ENCODE results near the gene MSANTD1.

MSANTD1 gene

DNA sequence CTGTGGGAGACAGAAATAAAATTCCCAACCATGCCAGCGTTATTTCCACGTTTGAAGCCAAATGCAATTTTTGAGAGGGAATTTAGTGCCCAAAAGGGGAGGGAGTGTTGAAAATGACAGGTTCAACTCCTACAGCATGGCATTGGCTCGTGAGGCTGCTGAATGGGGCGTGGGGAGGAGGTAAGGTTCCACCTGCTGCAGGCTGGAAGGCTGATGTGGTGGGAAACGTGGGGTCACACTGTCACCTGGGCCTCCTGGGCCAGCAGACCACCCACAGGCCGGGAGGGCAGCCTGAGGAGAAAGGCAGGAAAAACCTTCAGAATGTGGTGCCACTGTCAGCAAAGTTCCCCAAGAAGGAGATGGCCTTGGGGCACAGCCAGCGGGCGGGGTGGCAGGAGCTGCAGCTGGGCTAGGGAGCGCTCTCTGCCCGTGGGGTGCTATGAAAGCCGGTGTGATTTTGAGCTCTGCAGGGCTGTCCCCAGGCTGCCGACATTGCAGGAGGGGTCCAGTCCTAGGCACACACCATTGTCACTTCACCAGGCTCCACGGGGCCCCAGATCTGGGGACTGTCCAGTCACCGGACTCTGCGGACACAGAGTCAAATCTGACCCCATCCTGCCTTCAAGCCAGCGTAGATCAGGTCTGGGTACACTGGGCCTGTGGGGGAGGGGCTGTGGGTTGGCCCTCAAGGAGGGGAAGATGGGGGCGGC lies 19.6 kb downstream of the MSANTD1 start:
- Histone ChIP-seq H3K36me3 (ENCODE audit: control insufficient read depth, low read length) (no peaks in the 10 kb centered on the region), H3K27me3 (ENCODE audit: control insufficient read depth, low read length) (no peaks in the 10 kb centered on the region), H4K20me1 (ENCODE audit: control insufficient read depth, insufficient read depth, low read depth, low read length) (no peaks in the 10 kb centered on the region), H3K4me3 (ENCODE audit: low read length) (no peak overlapping the region), H3F3A (ENCODE audit: control insufficient read depth, insufficient read depth) (no peaks in the 10 kb centered on the region), H3K27ac (ENCODE audit: low read depth, low read length) (no peak overlapping the region), H3K9me3 (ENCODE audit: control insufficient read depth, insufficient read depth, low read length) (no peaks in the 10 kb centered on the region), H3K4me2 (ENCODE audit: low read length) (no peak overlapping the region), H3K79me2 (ENCODE audit: control insufficient read depth, low read length) (no peaks in the 10 kb centered on the region), H3K9me2 (replicated peaks; ENCODE audit: control insufficient read depth, low read length) (no peaks in the 10 kb centered on the region), H3K4me1 (ENCODE audit: control insufficient read depth, low read length) (peaks cover 16% of the 10 kb centered on the region)
- TF ChIP-seq CTCF (IDR thresholded peaks at IDR 0.05; ENCODE audit: low read depth, low read length, poor library complexity, severe bottlenecking) = no peak
- no peak for TF ChIP-seq EZH2phosphoT487 (IDR thresholded peaks at IDR 0.05; ENCODE audit: borderline replicate concordance, low read length)

GRCh38 chr4:3269105-3269927 lies 20.4 kb downstream of the MSANTD1 start:
- Histone ChIP-seq H3K9me3 (ENCODE audit: control insufficient read depth, insufficient read depth, low read length) (no peaks in the 10 kb centered on the region), H3K4me2 (ENCODE audit: low read length) (no peak overlapping the region), H3K79me2 (ENCODE audit: control insufficient read depth, low read length) (no peaks in the 10 kb centered on the region), H3K4me3 (ENCODE audit: low read length) (no peak overlapping the region), H3K36me3 (ENCODE audit: control insufficient read depth, low read length) (no peaks in the 10 kb centered on the region), H4K20me1 (ENCODE audit: control insufficient read depth, insufficient read depth, low read depth, low read length) (no peaks in the 10 kb centered on the region), H3K27me3 (ENCODE audit: control insufficient read depth, low read length) (no peaks in the 10 kb centered on the region), H3K9me2 (replicated peaks; ENCODE audit: control insufficient read depth, low read length) (no peaks in the 10 kb centered on the region), H3K4me1 (ENCODE audit: control insufficient read depth, low read length) (peaks cover 17% of the 10 kb centered on the region), H3F3A (ENCODE audit: control insufficient read depth, insufficient read depth) (no peaks in the 10 kb centered on the region), H3K27ac (ENCODE audit: low read depth, low read length) (no peak overlapping the region)
- no peak for TF ChIP-seq CTCF (IDR thresholded peaks at IDR 0.05; ENCODE audit: low read depth, low read length, poor library complexity, severe bottlenecking)
- TF ChIP-seq EZH2phosphoT487 (IDR thresholded peaks at IDR 0.05; ENCODE audit: borderline replicate concordance, low read length) = no peak

DNA sequence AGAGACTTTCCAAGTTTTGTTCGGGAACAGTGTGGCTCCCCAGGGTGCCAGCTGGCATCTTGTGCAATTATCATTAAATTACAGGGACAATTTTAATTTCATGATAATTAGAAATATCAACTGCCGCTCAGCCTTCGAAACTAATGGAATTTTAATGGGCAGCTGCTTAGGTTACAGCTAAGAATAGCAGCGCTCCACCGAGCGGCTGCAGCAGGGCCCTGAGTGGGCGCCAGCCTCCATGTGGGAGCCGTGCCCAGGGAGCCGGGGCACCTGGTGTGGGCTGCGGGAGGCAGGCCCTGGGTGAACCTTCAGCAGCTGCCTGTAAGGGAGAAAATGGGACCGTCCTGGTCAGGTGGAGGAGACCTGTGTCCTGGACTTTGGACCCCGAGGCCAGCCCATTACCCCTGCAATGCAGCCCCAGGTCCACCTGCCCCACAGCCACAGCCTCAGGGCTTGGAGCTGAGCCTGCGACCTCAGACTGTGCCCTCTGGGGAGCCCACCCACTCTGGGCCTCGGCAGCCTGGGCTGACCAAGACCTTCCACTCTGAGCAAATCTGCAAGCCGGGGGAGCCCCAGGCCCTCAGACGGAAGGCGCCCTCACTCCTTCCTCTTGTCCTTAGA lies 21.1 kb downstream of the MSANTD1 start:
- H4K20me1 ChIP-seq (ENCODE audit: control insufficient read depth, insufficient read depth, low read depth, low read length) = no peaks in the 10 kb centered on the region
- H3K36me3 ChIP-seq (ENCODE audit: control insufficient read depth, low read length) = no peaks in the 10 kb centered on the region
- H3K9me3 ChIP-seq (ENCODE audit: control insufficient read depth, insufficient read depth, low read length) = no peaks in the 10 kb centered on the region
- H3K4me2 ChIP-seq (ENCODE audit: low read length) = no peak overlapping the region
- no peaks in the 10 kb centered on the region for H3K27me3 ChIP-seq (ENCODE audit: control insufficient read depth, low read length)
- no peaks in the 10 kb centered on the region for H3K9me2 ChIP-seq (replicated peaks; ENCODE audit: control insufficient read depth, low read length)
- no peak overlapping the region for H3K27ac ChIP-seq (ENCODE audit: low read depth, low read length)
- TF ChIP-seq CTCF (IDR thresholded peaks at IDR 0.05; ENCODE audit: low read depth, low read length, poor library complexity, severe bottlenecking) (no peak), EZH2phosphoT487 (IDR thresholded peaks at IDR 0.05; ENCODE audit: borderline replicate concordance, low read length) (no peak)
- no peaks in the 10 kb centered on the region for H3F3A ChIP-seq (ENCODE audit: control insufficient read depth, insufficient read depth)
- no peak overlapping the region for H3K4me3 ChIP-seq (ENCODE audit: low read length)
- H3K79me2 ChIP-seq (ENCODE audit: control insufficient read depth, low read length) = no peaks in the 10 kb centered on the region
- H3K4me1 ChIP-seq (ENCODE audit: control insufficient read depth, low read length) = peaks cover 17% of the 10 kb centered on the region
